Esophagus squamous epithelium (tissue), 4 donors: ENCODE results near the gene OVCH1.

Experiments
- CTCF ChIP-seq, 6 experiments: fragments of 450-650 bp in 4 of 6; fragments of 200-600 bp in 2 of 6; sonication (generic) in 2 of 6; IDR thresholded peaks; one replicate each; pipeline ENCODE4 v1.5.1; 2016 to 2019; ENCODE audit warnings: antibody characterized with exemption in 6 of 6, mild to moderate bottlenecking in 4 of 6, moderate library complexity in 4 of 6
- POLR2A ChIP-seq, 4 donors: fragments of 450-650 bp; IDR thresholded peaks; one replicate each; pipeline ENCODE4 v1.6.1; 2017; ENCODE audit warnings: antibody characterized with exemption in 4 of 4, mild to moderate bottlenecking in 4 of 4, moderate library complexity in 3 of 4

GRCh38 chr12:29505122-29505521 lies 7.6 kb upstream of the OVCH1 start:
- TF ChIP-seq POLR2A (IDR thresholded peaks at IDR 0.05) (no peak), CTCF (IDR thresholded peaks at IDR 0.05) (no peak)
